ENCODE measurements around the gene GPR85.
"Not testable (repeated sequence)": the region's sequence is repeated elsewhere in the genome, so short reads cannot be mapped to it uniquely, and the experiment has no call there.

Gene GPR85

GRCh38 chr7:113062499-113062898 is 24.1 kb downstream of the GPR85 start:
- no peak overlapping the region for H3K4me3 ChIP-seq (ENCODE audit: control insufficient read depth, low read depth, low read length)
- TF ChIP-seq CTCF (IDR thresholded peaks at IDR 0.05; ENCODE audit: control insufficient read depth, insufficient read depth, low read depth, low read length, missing control alignments) = no peak
- no peak for DNase-seq (ENCODE audit: low read depth)

GRCh38 chr7:113060100-113060499 is 26.5 kb downstream of the GPR85 start:
- no peak for DNase-seq (ENCODE audit: low read depth)
- no peak for TF ChIP-seq CTCF (IDR thresholded peaks at IDR 0.05; ENCODE audit: control insufficient read depth, insufficient read depth, low read depth, low read length, missing control alignments)
- no peak overlapping the region for H3K4me3 ChIP-seq (ENCODE audit: control insufficient read depth, low read depth, low read length)

GRCh38 chr7:113054938-113055337 is 31.7 kb downstream of the GPR85 start:
- H3K4me3 ChIP-seq (ENCODE audit: control insufficient read depth, low read depth, low read length) = no peak overlapping the region
- no peak for TF ChIP-seq CTCF (IDR thresholded peaks at IDR 0.05; ENCODE audit: control insufficient read depth, insufficient read depth, low read depth, low read length, missing control alignments)
- DNase-seq (ENCODE audit: low read depth) = no peak

- not testable (repeated sequence) for H3K4me3 ChIP-seq (ENCODE audit: control insufficient read depth, low read depth, low read length); DNase-seq (ENCODE audit: low read depth)
Measured at GRCh38 chr7:113054272-113054671, 32.4 kb downstream of the GPR85 start.

GRCh38 chr7:113049221-113049620 is 37.4 kb downstream of the GPR85 start:
- not testable (repeated sequence) for H3K4me3 ChIP-seq (ENCODE audit: control insufficient read depth, low read depth, low read length); DNase-seq (ENCODE audit: low read depth)

GRCh38 chr7:113046453-113046852 is 40.2 kb downstream of the GPR85 start:
- no peak for TF ChIP-seq CTCF (IDR thresholded peaks at IDR 0.05; ENCODE audit: control insufficient read depth, insufficient read depth, low read depth, low read length, missing control alignments)
- no peak overlapping the region for H3K4me3 ChIP-seq (ENCODE audit: control insufficient read depth, low read depth, low read length)
- DNase-seq (ENCODE audit: low read depth) = no peak

GRCh38 chr7:113045379-113045778 is 41.2 kb downstream of the GPR85 start:
- no peak for TF ChIP-seq CTCF (IDR thresholded peaks at IDR 0.05; ENCODE audit: control insufficient read depth, insufficient read depth, low read depth, low read length, missing control alignments)
- no peak for DNase-seq (ENCODE audit: low read depth)
- H3K4me3 ChIP-seq (ENCODE audit: control insufficient read depth, low read depth, low read length) = no peak overlapping the region

GRCh38 chr7:113044394-113044793 is 42.2 kb downstream of the GPR85 start:
- no peak for DNase-seq (ENCODE audit: low read depth)
- no peak for TF ChIP-seq CTCF (IDR thresholded peaks at IDR 0.05; ENCODE audit: control insufficient read depth, insufficient read depth, low read depth, low read length, missing control alignments)
- no peak overlapping the region for H3K4me3 ChIP-seq (ENCODE audit: control insufficient read depth, low read depth, low read length)
